ENCODE results near the gene BIRC2. TPM values are rescaled to one million over a fixed set of nuclear protein-coding genes. Genes with fewer than 3 reads are reported as not detected.

The BIRC2 gene
- total RNA-seq, 1 experiment from 2014 or later, result 36.1 TPM

DNA sequence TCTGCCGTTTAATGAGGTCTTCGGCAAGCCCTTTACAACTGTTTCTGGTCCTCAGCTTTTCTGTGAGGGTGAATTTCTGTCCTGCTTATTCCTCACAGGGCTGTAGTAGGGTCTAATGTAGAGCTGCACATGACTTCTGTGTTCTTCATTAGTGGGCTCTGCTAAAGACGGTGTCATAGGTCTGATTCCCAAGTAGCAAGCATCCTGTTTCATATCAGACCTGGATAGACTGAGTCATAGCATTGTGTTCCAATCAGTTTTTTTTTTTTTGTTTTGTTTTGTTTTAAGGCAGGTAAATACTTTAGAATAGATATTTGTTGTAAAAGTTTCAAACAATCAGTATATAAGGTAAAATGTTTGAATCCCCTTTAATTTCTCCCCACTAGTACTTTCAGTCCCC, 35.4 kb downstream of the BIRC2 start:
- Histone ChIP-seq H3K27ac (ENCODE audit: low read length) (no peak overlapping the region), H3K4me1 (ENCODE audit: insufficient read depth, low read length) (no peaks in the 10 kb centered on the region), H3K9me3 (ENCODE audit: low read length) (no peaks in the 10 kb centered on the region), H3K27me3 (ENCODE audit: low read length) (no peaks in the 10 kb centered on the region), H3K4me2 (ENCODE audit: low read length) (no peak overlapping the region), H2AFZ (ENCODE audit: low read length) (no peak overlapping the region), H3K9me2 (replicated peaks; ENCODE audit: low read length) (no peaks in the 10 kb centered on the region), H3F3A (ENCODE audit: low read length, unreplicated experiment) (no peaks in the 10 kb centered on the region), H3K4me3 (ENCODE audit: low read length) (no peak overlapping the region), H3K9ac (ENCODE audit: low read length) (no peak overlapping the region), H3K79me2 (ENCODE audit: low read length) (no peaks in the 10 kb centered on the region), H4K20me1 (ENCODE audit: low read length) (no peaks in the 10 kb centered on the region), H3K36me3 (ENCODE audit: low read depth, low read length) (peaks cover 21% of the 10 kb centered on the region; the same call in 1 of the 2 replicates)
- ATAC-seq (no peak), DNase-seq (no peak)
- intact Hi-C loops (cut with micrococcal nuclease), result no loop called here
- TF ChIP-seq, protein P1, sequence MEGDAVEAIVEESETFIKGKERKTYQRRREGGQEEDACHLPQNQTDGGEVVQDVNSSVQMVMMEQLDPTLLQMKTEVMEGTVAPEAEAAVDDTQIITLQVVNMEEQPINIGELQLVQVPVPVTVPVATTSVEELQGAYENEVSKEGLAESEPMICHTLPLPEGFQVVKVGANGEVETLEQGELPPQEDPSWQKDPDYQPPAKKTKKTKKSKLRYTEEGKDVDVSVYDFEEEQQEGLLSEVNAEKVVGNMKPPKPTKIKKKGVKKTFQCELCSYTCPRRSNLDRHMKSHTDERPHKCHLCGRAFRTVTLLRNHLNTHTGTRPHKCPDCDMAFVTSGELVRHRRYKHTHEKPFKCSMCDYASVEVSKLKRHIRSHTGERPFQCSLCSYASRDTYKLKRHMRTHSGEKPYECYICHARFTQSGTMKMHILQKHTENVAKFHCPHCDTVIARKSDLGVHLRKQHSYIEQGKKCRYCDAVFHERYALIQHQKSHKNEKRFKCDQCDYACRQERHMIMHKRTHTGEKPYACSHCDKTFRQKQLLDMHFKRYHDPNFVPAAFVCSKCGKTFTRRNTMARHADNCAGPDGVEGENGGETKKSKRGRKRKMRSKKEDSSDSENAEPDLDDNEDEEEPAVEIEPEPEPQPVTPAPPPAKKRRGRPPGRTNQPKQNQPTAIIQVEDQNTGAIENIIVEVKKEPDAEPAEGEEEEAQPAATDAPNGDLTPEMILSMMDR (conservative IDR thresholded peaks at IDR 0.05; ENCODE audit: low read depth, low read length), result no peak
- TF ChIP-seq EZH2 (IDR thresholded peaks at IDR 0.05; ENCODE audit: low read length, unreplicated experiment) (no peak), EZH2phosphoT487 (IDR thresholded peaks at IDR 0.05; ENCODE audit: borderline replicate concordance, low read length) (no peak)
- CTCF ChIA-PET, result no interaction called here
- POLR2A ChIA-PET (ENCODE audit: unreplicated experiment), result no interaction called here
- BruUV-seq (replicated peaks), result no TSS peak

- H3K4me1 ChIP-seq (ENCODE audit: insufficient read depth, low read length), result no peaks in the 10 kb centered on the region
- ChIA-PET CTCF (no interaction called here), POLR2A (ENCODE audit: unreplicated experiment) (no interaction called here)
- H2AFZ ChIP-seq (ENCODE audit: low read length), result no peak overlapping the region
- no peaks in the 10 kb centered on the region for H3F3A ChIP-seq (ENCODE audit: low read length, unreplicated experiment)
- BruUV-seq (replicated peaks), result no TSS peak
- H3K27me3 ChIP-seq (ENCODE audit: low read length), result no peaks in the 10 kb centered on the region
- H3K9me3 ChIP-seq (ENCODE audit: low read length), result no peaks in the 10 kb centered on the region
- H3K4me2 ChIP-seq (ENCODE audit: low read length), result no peak overlapping the region
- peaks cover 12% of the 10 kb centered on the region for H3K36me3 ChIP-seq (ENCODE audit: low read depth, low read length)
- no peak overlapping the region for H3K9ac ChIP-seq (ENCODE audit: low read length)
- H3K4me3 ChIP-seq (ENCODE audit: low read length), result no peak overlapping the region
- no peak for DNase-seq
- H3K27ac ChIP-seq (ENCODE audit: low read length), result no peak overlapping the region
- H3K79me2 ChIP-seq (ENCODE audit: low read length), result no peaks in the 10 kb centered on the region
- TF ChIP-seq, protein P1 (conservative IDR thresholded peaks at IDR 0.05; ENCODE audit: low read depth, low read length), result no peak
- TF ChIP-seq EZH2phosphoT487 (IDR thresholded peaks at IDR 0.05; ENCODE audit: borderline replicate concordance, low read length), result no peak
- intact Hi-C loops (cut with micrococcal nuclease), result no loop called here
- H3K9me2 ChIP-seq (replicated peaks; ENCODE audit: low read length), result no peaks in the 10 kb centered on the region
- no peaks in the 10 kb centered on the region for H4K20me1 ChIP-seq (ENCODE audit: low read length)
- no peak for ATAC-seq
Observed at GRCh38 chr11:102383839-102384238, 36.8 kb downstream of the BIRC2 start.

DNA sequence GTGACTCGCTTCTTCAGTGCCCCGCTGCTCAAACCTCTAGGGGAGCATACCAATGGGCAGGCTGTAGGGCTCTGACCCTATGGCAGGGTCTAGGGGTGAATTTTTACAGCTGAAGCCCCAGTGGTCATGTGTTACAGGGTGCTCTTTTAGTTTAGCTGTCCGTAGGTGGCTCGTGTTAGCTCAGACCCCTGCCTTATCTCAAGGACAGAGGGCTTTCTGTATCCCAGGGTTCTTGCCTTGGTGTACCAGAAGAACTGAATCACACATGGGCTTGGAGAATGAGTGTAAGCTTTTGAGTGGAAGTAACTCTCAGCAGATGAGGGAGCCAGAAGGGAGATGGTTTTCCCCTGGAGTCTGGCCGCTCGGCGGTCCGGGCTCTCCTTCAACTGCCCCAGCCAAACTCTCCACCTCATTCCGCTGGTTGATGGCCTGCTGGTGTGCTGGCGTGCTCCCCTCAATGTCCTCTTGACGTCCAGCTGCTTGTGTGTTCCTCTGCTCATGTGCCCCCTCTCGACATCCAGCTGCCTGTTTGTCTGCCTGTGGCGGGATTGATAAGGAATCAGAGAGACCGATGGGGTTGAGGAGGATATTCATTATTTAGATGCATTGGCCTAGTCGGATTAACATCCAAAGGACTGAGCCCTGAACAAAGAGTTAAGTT, 37.5 kb downstream of the BIRC2 start:
- Histone ChIP-seq H3K79me2 (ENCODE audit: low read length) (no peaks in the 10 kb centered on the region), H3K27ac (ENCODE audit: low read length) (no peak overlapping the region), H3K36me3 (ENCODE audit: low read depth, low read length) (peaks cover 13% of the 10 kb centered on the region), H3K4me3 (ENCODE audit: low read length) (no peak overlapping the region), H3K4me2 (ENCODE audit: low read length) (no peak overlapping the region), H3K9me2 (replicated peaks; ENCODE audit: low read length) (no peaks in the 10 kb centered on the region), H3K9ac (ENCODE audit: low read length) (no peak overlapping the region), H2AFZ (ENCODE audit: low read length) (no peak overlapping the region), H3F3A (ENCODE audit: low read length, unreplicated experiment) (no peaks in the 10 kb centered on the region), H3K27me3 (ENCODE audit: low read length) (no peaks in the 10 kb centered on the region), H3K4me1 (ENCODE audit: insufficient read depth, low read length) (no peaks in the 10 kb centered on the region), H4K20me1 (ENCODE audit: low read length) (no peaks in the 10 kb centered on the region), H3K9me3 (ENCODE audit: low read length) (no peaks in the 10 kb centered on the region)
- DNase-seq (no peak), ATAC-seq (no peak)
- BruUV-seq (replicated peaks), result no TSS peak
- ChIA-PET CTCF (no interaction called here), POLR2A (ENCODE audit: unreplicated experiment) (interaction anchor here (0.6 kb wide), 1 partner anchor 237 kb away, joined by 3 read pairs; no protein-coding TSS in a partner anchor)
- intact Hi-C loops (cut with micrococcal nuclease), result no loop called here
- no peak for TF ChIP-seq EZH2 (IDR thresholded peaks at IDR 0.05; ENCODE audit: low read length, unreplicated experiment)
